ENCODE data around the gene ANO7. TPM values are rescaled to one million over a fixed set of nuclear protein-coding genes. Genes with fewer than 3 reads are reported as not detected.

Gene ANO7
- total RNA-seq, 2 experiments from 2014 or later: 0.97 to 1.4 TPM

DNA sequence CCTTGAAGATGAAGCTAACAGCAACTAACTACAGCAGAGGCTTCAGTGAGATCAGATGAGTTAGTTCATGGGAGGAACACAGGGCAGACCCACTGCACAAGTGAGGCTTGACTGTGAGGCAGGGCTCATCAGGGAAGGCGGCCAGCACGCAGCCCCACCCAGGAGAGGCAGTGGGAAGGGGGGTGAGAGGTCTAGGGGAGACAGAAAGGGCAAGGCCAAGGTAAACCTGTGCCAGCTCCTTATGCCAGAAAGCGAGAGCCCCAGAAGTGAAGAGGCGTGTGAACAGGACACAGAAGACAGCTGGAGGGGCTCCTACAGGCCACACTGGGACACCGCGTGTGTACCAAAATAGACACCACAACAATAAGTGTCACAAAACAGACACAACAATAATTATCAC is 48.6 kb downstream of the ANO7 start:
- DNase-seq: no peak
- Mint-ChIP-seq H3K27ac (no peak overlapping the region), H3K9me3 (no peaks in the 10 kb centered on the region), H3K27me3 (no peaks in the 10 kb centered on the region), H3K4me1 (peaks cover 1% of the 10 kb centered on the region), H3K4me3 (no peak overlapping the region), H3K36me3 (peaks cover 22% of the 10 kb centered on the region)
- POLR2A ChIA-PET: no interaction called here
- no peak for ATAC-seq (ENCODE audit: low read depth)

DNA sequence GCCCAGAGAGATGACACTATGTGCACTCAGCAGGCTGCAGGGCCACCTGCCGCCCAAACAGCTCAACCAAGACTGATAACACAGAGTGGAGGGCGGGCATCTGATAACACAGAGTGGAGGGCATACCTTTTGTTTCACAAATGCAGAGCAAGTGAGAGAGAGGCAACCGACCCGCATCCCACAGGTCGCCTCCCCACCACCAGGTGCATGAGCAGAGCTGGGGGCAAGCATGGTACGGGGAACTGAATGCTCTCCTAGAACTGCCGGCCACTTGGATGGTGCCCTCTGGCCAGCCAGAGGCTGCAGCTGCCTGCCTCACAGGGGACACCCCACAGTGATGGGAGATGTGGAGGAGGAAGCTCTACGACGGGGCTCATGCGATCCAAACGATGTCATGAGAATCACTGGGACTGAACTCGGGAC is 49.5 kb downstream of the ANO7 start:
- no peaks in the 10 kb centered on the region for H3K27me3 Mint-ChIP-seq
- ATAC-seq (ENCODE audit: low read depth): no peak
- H3K4me3 Mint-ChIP-seq: no peak overlapping the region
- DNase-seq: no peak
- H3K4me1 Mint-ChIP-seq: peaks cover 2% of the 10 kb centered on the region
- peaks cover 20% of the 10 kb centered on the region for H3K36me3 Mint-ChIP-seq
- no peaks in the 10 kb centered on the region for H3K9me3 Mint-ChIP-seq
- POLR2A ChIA-PET: no interaction called here
- no peak overlapping the region for H3K27ac Mint-ChIP-seq

DNA sequence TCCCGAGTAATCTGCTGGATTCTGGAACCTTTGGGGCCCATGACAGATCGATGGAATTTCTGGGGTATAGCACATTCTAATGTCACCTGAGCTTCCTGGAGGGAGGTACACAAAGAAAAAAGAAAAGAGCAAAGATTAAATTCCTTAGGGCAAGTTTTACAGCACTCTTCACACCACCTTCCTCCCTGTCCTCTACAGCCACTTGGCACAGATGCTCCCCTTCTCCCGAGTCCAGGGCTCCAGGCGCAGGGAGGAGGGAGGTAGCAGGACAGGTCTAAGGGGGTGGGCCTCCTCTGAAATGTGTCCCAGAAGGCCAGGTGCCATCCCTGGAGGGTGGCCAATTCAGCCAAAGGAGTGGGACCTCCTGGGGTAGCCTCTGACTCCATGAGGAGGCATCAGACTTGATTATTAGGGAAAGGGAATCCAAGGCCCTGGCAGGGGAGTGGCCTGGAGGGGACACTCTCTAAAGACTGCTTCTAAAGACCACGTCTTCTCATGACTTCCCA is 50.3 kb downstream of the ANO7 start:
- Mint-ChIP-seq H3K36me3 (peaks cover 17% of the 10 kb centered on the region), H3K27ac (no peak overlapping the region), H3K9me3 (no peaks in the 10 kb centered on the region), H3K27me3 (no peaks in the 10 kb centered on the region), H3K4me3 (no peak overlapping the region), H3K4me1 (peaks cover 2% of the 10 kb centered on the region)
- DNase-seq (no peak), ATAC-seq (ENCODE audit: low read depth) (no peak)
- POLR2A ChIA-PET: no interaction called here

DNA sequence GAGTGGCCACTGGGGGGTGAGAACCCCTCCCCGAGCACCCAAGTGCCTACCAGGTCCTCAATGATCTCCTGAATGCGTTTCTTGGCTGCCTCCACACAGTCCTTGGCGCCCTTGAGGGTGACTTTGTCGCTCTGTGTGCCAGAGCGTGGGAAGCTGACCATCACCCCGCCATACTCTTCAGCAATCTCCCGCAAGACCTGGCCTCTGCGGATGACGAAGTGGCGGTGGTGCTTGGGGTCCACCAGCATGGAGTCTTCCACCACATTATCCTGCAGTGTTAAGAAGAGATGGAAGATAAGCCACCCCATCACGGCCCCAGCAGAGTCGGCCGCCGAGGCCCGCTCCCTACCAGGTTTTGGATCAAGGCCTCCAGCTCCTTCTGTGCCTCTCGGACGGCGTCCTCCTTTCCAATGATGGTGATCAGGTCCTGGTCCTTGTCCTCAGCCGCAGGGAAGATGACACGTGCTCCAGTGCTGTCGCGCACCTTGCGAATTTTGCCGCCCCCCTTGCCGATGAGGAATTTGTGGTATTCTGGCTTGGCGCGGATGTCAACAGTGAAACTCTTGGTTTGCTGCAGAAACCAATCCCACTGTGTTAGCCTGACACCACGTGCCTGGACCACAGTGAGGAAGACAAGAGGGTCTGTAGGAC is 51.2 kb downstream of the ANO7 start:
- ATAC-seq (ENCODE audit: low read depth): no peak
- no peak overlapping the region for H3K27ac Mint-ChIP-seq
- H3K9me3 Mint-ChIP-seq: no peaks in the 10 kb centered on the region
- DNase-seq: no peak
- H3K27me3 Mint-ChIP-seq: no peaks in the 10 kb centered on the region
- H3K36me3 Mint-ChIP-seq: peaks cover 22% of the 10 kb centered on the region
- POLR2A ChIA-PET: no interaction called here
- H3K4me1 Mint-ChIP-seq: peaks cover 2% of the 10 kb centered on the region
- no peak overlapping the region for H3K4me3 Mint-ChIP-seq

DNA sequence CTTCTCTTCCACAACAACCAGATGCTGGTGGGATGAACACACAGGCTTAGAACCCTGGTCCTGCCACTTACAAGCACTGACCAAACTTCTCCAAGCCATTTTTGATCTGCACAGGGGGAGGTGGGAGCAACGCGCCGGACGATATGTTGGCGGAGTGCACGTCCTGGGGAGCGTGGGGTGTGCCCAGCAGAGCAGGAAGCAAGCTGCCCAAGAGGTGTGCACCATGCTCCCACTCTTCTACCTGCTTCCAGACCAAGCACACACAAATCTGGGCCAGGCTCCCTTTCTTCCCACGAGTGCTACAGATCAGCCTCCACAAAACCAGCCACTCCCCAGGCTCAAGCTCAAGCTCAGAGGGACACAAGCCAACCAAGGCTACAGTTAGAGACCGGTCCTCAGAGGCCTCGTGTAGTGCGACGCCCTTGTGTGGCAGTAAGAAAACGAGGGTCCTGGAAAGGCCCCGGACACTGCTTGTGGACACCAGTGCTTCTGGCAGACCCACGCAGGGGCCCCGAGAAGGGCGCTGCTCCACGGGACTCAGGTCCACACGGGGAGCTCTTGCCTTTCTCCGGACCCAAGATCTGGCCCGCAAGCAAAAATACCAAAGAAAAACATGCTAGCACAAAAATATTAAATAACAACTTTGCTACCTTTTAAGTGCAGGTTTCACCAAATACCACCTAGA is 52.0 kb downstream of the ANO7 start:
- no peak overlapping the region for H3K4me3 Mint-ChIP-seq
- H3K27ac Mint-ChIP-seq: no peak overlapping the region
- no peaks in the 10 kb centered on the region for H3K9me3 Mint-ChIP-seq
- ATAC-seq (ENCODE audit: low read depth): no peak
- peaks cover 23% of the 10 kb centered on the region for H3K36me3 Mint-ChIP-seq
- POLR2A ChIA-PET: no interaction called here
- no peak for DNase-seq
- H3K27me3 Mint-ChIP-seq: no peaks in the 10 kb centered on the region
- H3K4me1 Mint-ChIP-seq: peaks cover 2% of the 10 kb centered on the region

DNA sequence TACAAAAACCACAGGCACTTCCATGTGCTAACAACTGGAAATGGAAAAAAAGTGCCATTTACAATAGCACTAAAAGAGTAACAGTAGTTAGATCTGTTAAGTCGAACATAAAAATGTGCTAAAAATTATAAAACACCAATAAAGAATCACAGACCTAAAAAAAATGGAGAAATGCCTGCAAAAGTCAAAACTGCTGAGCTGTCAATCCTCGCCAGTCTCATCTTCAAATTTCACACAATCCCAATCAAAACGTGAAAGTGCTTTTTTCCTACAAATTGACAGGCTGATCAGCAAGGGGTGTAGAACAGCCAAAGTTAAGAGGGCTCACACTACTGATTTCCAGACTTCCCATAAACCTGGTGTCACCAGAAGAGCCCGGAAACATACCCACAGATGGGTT is 53.2 kb downstream of the ANO7 start:
- Mint-ChIP-seq H3K9me3 (no peaks in the 10 kb centered on the region), H3K4me3 (no peak overlapping the region), H3K27ac (no peak overlapping the region), H3K27me3 (no peaks in the 10 kb centered on the region), H3K36me3 (peaks cover 26% of the 10 kb centered on the region), H3K4me1 (peaks cover 2% of the 10 kb centered on the region)
- no peak for ATAC-seq (ENCODE audit: low read depth)
- DNase-seq: no peak
- POLR2A ChIA-PET: no interaction called here

DNA sequence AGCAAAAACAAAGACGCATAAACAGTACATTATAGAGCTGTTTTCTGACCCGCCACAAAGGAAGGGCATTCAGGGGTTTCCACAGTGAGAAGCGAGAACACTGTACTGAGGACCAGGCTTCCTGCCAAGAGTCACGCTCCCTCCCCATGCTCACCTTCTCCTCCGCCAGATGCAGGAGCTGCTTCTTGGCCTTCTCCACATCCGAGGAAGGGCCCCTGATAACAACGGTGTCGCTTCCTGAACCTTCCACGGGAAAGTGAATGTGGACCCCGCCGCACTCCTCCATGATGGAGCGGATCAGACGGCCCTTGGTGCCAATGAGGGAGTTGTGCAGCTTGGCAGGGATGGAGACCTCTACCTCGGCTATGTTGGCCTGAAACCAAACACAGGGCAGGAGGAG is 53.8 kb downstream of the ANO7 start:
- no peak for ATAC-seq (ENCODE audit: low read depth)
- H3K9me3 Mint-ChIP-seq: no peaks in the 10 kb centered on the region
- no peaks in the 10 kb centered on the region for H3K27me3 Mint-ChIP-seq
- no peak overlapping the region for H3K4me3 Mint-ChIP-seq
- H3K4me1 Mint-ChIP-seq: peaks cover 2% of the 10 kb centered on the region
- POLR2A ChIA-PET: no interaction called here
- H3K27ac Mint-ChIP-seq: no peak overlapping the region
- DNase-seq: no peak
- peaks cover 27% of the 10 kb centered on the region for H3K36me3 Mint-ChIP-seq

DNA sequence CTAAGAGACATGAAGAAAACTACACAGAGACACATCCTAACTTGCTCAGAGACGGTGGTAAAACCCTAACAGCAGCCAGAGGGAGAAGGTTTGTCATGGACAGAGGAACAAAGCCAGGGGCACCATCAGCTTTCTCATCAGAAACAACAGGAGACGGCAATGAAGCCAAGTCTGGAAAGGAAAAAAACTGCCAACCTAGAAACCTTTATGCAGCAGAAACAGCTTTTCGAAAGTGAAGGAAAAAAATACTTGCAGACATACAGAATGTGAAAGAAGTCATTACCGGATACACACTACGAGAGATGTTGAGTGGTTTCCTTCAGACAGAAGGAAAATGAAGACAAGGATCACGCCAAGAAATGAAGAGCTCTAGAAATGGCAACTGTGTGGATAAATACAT is 55.9 kb downstream of the ANO7 start:
- Mint-ChIP-seq H3K27ac (no peak overlapping the region), H3K4me3 (no peak overlapping the region), H3K27me3 (no peaks in the 10 kb centered on the region), H3K9me3 (no peaks in the 10 kb centered on the region), H3K36me3 (peaks cover 31% of the 10 kb centered on the region), H3K4me1 (peaks cover 2% of the 10 kb centered on the region)
- POLR2A ChIA-PET: no interaction called here
- DNase-seq: no peak
- ATAC-seq (ENCODE audit: low read depth): no peak

DNA sequence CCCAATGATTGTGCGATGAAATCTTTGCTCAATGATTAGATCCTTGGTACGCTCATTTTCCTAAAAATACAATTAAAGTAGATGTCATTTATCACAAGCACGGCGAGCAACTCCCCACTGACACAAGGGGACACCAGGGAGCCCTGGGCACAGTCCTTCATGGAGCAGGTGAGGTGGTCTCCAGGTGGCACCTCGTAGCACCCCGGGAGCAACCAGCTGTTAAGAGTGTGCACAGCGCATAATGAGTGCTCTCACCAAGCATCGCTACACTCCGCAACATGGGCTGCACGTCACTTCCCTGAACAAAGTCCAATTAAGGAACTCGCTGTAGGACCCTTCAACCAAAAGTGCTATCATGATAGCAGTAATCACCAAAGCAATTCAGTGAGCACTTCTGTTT is 59.8 kb downstream of the ANO7 start:
- H3K9me3 Mint-ChIP-seq: no peaks in the 10 kb centered on the region
- no peak overlapping the region for H3K4me3 Mint-ChIP-seq
- H3K27me3 Mint-ChIP-seq: no peaks in the 10 kb centered on the region
- POLR2A ChIA-PET: no interaction called here
- ATAC-seq (ENCODE audit: low read depth) (no peak), DNase-seq (no peak)
- no peaks in the 10 kb centered on the region for H3K4me1 Mint-ChIP-seq
- H3K27ac Mint-ChIP-seq: no peak overlapping the region
- H3K36me3 Mint-ChIP-seq: peaks cover 40% of the 10 kb centered on the region

DNA sequence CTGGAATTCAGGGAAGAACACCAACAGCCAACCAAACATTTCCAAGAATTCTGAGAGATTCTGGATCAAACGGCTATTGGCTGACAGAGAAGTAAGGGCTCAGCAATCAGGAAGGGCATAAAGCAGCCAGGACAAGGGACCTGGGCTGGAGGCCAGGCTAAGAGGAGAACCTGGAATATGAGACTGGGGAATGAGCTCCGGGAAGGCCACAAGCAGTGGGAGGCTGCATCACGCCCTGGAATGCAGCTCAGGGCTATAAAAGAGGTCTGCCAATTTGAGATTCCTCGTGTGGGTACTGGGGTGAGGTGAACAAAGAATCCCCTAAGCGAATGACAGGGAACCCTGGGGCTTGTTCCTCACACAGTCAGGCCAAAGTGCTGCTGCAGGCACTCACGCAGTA is 60.4 kb downstream of the ANO7 start:
- POLR2A ChIA-PET: no interaction called here
- Mint-ChIP-seq H3K27ac (no peak overlapping the region), H3K36me3 (peaks cover 40% of the 10 kb centered on the region), H3K27me3 (no peaks in the 10 kb centered on the region), H3K9me3 (no peaks in the 10 kb centered on the region), H3K4me1 (no peaks in the 10 kb centered on the region), H3K4me3 (no peak overlapping the region)
- ATAC-seq (ENCODE audit: low read depth): no peak
- DNase-seq: no peak

DNA sequence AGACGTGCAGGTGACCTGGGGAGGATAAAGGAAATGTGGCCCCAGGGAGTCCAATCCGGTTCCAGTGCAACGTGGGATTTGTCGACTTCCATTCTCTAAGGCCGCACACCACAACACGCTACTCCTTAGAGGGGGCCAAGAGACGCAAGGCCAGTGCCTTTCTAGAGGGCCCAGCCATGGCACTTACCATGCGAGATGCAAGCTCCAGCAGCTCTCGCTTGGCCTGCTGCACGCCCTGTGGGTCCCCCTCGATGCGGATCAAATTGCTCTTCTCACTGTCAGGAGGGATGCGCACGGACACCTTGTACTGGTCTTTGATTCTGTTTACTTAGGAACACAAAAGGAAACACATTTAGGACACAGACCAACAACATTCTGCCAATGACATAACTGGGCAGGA is 61.2 kb downstream of the ANO7 start:
- Mint-ChIP-seq H3K9me3 (no peaks in the 10 kb centered on the region), H3K27ac (no peak overlapping the region), H3K36me3 (peaks cover 35% of the 10 kb centered on the region), H3K4me3 (no peak overlapping the region), H3K4me1 (no peaks in the 10 kb centered on the region), H3K27me3 (no peaks in the 10 kb centered on the region)
- POLR2A ChIA-PET: no interaction called here
- ATAC-seq (ENCODE audit: low read depth) (no peak), DNase-seq (no peak)

DNA sequence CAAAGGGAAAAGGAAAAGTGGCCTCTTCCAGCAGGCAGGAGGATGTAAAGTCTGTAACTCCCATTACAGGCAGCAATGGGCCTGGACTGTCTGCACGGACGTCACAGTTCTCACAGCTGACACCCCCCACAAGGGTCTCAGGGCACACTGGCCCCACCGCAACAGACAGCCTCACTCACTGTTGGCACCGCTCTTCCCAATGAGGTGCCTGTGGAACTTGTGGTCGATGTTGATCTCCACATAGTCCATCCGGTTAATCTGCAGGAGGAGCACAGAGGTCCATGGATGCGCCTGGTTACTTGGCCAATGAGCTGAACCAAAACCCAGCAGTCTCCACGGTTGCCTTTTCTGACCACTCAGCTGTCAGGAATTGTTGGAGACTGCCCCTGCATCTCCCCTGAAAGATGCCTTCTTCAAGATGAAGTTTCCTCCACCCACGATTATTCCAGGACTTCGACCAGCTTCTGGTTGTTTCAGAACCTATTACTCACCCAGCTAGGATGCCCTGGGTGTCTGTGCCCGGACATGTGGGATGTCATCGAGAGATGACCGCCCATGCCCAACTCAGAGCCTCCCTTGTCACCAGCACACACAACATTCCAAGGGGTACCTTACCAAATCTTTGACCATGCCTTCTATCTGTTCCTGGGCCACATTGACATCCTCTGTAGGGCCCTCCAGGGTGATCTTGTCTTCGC is 64.5 kb downstream of the ANO7 start:
- DNase-seq: no peak
- POLR2A ChIA-PET: no interaction called here
- Mint-ChIP-seq H3K4me1 (no peaks in the 10 kb centered on the region), H3K27ac (no peak overlapping the region), H3K9me3 (no peaks in the 10 kb centered on the region), H3K4me3 (no peak overlapping the region), H3K27me3 (no peaks in the 10 kb centered on the region), H3K36me3 (peaks cover 34% of the 10 kb centered on the region)
- ATAC-seq (ENCODE audit: low read depth): no peak

DNA sequence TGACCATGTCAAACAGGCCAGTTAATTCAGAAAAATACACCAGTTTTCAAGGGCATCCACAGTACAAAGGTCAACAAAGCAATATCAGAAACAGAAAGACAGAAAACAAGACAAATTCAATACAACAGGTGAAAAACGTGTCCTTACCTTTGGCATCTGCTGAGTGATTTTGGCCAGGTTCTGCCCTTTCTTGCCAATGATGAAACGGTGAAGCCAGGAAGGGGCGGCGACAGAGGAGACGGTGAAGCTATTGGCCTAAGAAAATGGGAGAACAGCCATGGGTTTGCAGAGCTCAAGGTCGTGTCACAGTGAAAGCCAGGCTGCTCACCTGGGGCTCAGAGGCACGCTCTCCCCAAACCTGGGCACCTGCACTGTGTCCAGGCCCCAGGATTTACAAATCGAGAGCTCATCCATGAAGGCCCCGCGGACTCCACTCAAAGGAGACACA is 66.5 kb downstream of the ANO7 start:
- Mint-ChIP-seq H3K36me3 (peaks cover 32% of the 10 kb centered on the region), H3K27me3 (no peaks in the 10 kb centered on the region), H3K27ac (no peak overlapping the region), H3K9me3 (no peaks in the 10 kb centered on the region), H3K4me1 (no peaks in the 10 kb centered on the region), H3K4me3 (no peak overlapping the region)
- DNase-seq (no peak), ATAC-seq (ENCODE audit: low read depth) (no peak)
- POLR2A ChIA-PET: no interaction called here
